ENCODE measurements around the gene PSMD2.

Gene PSMD2

DNA sequence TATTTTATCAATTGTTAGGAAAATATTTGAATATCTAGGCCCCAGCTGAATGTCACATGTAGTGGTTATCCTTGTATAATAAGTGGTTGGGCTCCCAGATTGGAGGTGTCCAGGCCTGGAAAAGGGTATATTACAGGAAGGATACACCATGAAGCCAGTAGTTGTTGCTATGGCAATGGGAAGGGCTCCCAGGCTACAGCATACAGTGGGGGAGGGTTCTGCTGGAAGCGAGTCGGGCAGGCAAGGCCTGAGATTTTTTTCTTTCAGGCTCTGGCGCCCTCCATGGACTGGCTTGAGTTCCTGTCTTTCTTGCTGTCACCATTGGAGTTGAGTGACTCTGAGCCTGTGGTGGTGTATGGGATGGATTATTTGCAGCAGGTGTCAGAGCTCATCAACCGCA lies 14.3 kb upstream of the PSMD2 start:
- H3K79me2 ChIP-seq (ENCODE audit: low read length) = no peaks in the 10 kb centered on the region
- no peaks in the 10 kb centered on the region for H4K20me1 ChIP-seq (ENCODE audit: insufficient read depth, low read length)
- H3K27me3 ChIP-seq (replicated peaks; ENCODE audit: insufficient read depth, low read length) = peaks cover 41% of the 10 kb centered on the region
- TF ChIP-seq EZH2phosphoT487 (IDR thresholded peaks at IDR 0.05; ENCODE audit: low read length) = no peak
- TF ChIP-seq, protein P1, sequence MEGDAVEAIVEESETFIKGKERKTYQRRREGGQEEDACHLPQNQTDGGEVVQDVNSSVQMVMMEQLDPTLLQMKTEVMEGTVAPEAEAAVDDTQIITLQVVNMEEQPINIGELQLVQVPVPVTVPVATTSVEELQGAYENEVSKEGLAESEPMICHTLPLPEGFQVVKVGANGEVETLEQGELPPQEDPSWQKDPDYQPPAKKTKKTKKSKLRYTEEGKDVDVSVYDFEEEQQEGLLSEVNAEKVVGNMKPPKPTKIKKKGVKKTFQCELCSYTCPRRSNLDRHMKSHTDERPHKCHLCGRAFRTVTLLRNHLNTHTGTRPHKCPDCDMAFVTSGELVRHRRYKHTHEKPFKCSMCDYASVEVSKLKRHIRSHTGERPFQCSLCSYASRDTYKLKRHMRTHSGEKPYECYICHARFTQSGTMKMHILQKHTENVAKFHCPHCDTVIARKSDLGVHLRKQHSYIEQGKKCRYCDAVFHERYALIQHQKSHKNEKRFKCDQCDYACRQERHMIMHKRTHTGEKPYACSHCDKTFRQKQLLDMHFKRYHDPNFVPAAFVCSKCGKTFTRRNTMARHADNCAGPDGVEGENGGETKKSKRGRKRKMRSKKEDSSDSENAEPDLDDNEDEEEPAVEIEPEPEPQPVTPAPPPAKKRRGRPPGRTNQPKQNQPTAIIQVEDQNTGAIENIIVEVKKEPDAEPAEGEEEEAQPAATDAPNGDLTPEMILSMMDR (IDR thresholded peaks at IDR 0.05; ENCODE audit: low read length) = peak; percentile 41
- H3K27ac ChIP-seq (ENCODE audit: low read length) = no peak overlapping the region
- no peaks in the 10 kb centered on the region for H3K4me1 ChIP-seq (ENCODE audit: low read length)
- H3K9me2 ChIP-seq (replicated peaks; ENCODE audit: insufficient read depth, low read length) = no peaks in the 10 kb centered on the region
- H3K9ac ChIP-seq (ENCODE audit: low read length) = no peak overlapping the region
- no peaks in the 10 kb centered on the region for H3K36me3 ChIP-seq (replicated peaks; ENCODE audit: insufficient read depth, low read length)
- no peak overlapping the region for H3K4me2 ChIP-seq (ENCODE audit: low read depth, low read length)
- no peak overlapping the region for H2AFZ ChIP-seq (ENCODE audit: low read length)
- no peak overlapping the region for H3K4me3 ChIP-seq (ENCODE audit: low read length)
- H3F3A ChIP-seq (ENCODE audit: insufficient read depth, low read length) = no peaks in the 10 kb centered on the region
- peak; percentile 30 for DNase-seq
- no peaks in the 10 kb centered on the region for H3K9me3 ChIP-seq (replicated peaks; ENCODE audit: insufficient read depth, low read length)

DNA sequence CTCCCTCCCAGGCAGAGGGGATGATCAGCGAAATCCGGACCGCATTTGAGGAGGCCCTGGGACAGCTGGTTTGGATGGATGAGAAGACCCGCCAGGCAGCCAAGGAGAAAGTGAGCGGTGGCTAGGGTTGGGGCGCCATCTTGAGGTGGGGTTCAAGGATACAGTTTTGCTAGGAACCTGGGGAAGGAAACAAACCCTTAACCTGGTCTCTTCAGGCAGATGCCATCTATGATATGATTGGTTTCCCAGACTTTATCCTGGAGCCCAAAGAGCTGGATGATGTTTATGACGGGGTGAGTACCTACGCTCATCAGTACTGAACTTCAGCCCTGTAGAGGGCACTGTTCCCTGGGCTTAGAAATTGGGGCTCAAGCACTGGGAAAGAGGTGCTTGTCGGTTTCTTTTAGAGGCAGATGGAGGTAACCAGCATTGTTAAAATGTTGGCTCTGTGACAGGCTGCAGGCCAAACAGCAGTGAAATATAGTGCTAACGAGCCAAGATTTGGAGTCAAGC lies 9.6 kb upstream of the PSMD2 start:
- peaks cover 44% of the 10 kb centered on the region for H3K27me3 ChIP-seq (replicated peaks; ENCODE audit: insufficient read depth, low read length)
- H3K4me2 ChIP-seq (ENCODE audit: low read depth, low read length) = no peak overlapping the region
- H3K9me3 ChIP-seq (replicated peaks; ENCODE audit: insufficient read depth, low read length) = no peaks in the 10 kb centered on the region
- no peaks in the 10 kb centered on the region for H4K20me1 ChIP-seq (ENCODE audit: insufficient read depth, low read length)
- peak overlapping the region; percentile 2; the same call in 1 of the 2 replicates for H2AFZ ChIP-seq (ENCODE audit: low read length)
- DNase-seq = peak; percentile 65
- H3K9ac ChIP-seq (ENCODE audit: low read length) = no peak overlapping the region
- H3K36me3 ChIP-seq (replicated peaks; ENCODE audit: insufficient read depth, low read length) = no peaks in the 10 kb centered on the region
- no peak for TF ChIP-seq EZH2phosphoT487 (IDR thresholded peaks at IDR 0.05; ENCODE audit: low read length)
- TF ChIP-seq, protein P1 (IDR thresholded peaks at IDR 0.05; ENCODE audit: low read length) = peak; percentile 95
- H3K9me2 ChIP-seq (replicated peaks; ENCODE audit: insufficient read depth, low read length) = no peaks in the 10 kb centered on the region
- no peak overlapping the region for H3K4me3 ChIP-seq (ENCODE audit: low read length)
- H3F3A ChIP-seq (ENCODE audit: insufficient read depth, low read length) = no peaks in the 10 kb centered on the region
- H3K4me1 ChIP-seq (ENCODE audit: low read length) = no peaks in the 10 kb centered on the region
- H3K27ac ChIP-seq (ENCODE audit: low read length) = no peak overlapping the region
- no peaks in the 10 kb centered on the region for H3K79me2 ChIP-seq (ENCODE audit: low read length)

DNA sequence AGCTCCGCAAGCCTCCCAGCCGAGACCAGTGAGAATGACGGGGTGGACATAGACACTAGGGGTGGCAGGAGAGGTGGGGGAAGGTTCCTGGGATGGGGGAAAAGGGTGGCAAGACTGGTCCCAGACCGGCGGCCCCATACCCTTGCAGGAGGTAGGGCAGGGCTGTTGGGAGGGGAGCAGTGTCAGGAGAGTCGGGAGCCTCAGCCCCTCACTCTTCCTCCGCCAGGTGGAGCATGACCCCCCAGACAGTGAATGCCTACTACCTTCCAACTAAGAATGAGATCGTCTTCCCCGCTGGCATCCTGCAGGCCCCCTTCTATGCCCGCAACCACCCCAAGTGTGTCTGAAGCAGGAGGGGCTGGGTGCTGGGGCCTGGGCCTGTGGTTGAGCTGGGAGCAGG lies 8.7 kb upstream of the PSMD2 start:
- Histone ChIP-seq H4K20me1 (ENCODE audit: insufficient read depth, low read length) (no peaks in the 10 kb centered on the region), H3K27me3 (replicated peaks; ENCODE audit: insufficient read depth, low read length) (peaks cover 45% of the 10 kb centered on the region), H3K36me3 (replicated peaks; ENCODE audit: insufficient read depth, low read length) (no peaks in the 10 kb centered on the region), H3K27ac (ENCODE audit: low read length) (no peak overlapping the region), H3K9me3 (replicated peaks; ENCODE audit: insufficient read depth, low read length) (no peaks in the 10 kb centered on the region), H3K4me2 (ENCODE audit: low read depth, low read length) (no peak overlapping the region), H3K4me1 (ENCODE audit: low read length) (no peaks in the 10 kb centered on the region), H3K79me2 (ENCODE audit: low read length) (no peaks in the 10 kb centered on the region), H3K9me2 (replicated peaks; ENCODE audit: insufficient read depth, low read length) (no peaks in the 10 kb centered on the region), H3K4me3 (ENCODE audit: low read length) (no peak overlapping the region), H2AFZ (ENCODE audit: low read length) (no peak overlapping the region), H3K9ac (ENCODE audit: low read length) (no peak overlapping the region), H3F3A (ENCODE audit: insufficient read depth, low read length) (no peaks in the 10 kb centered on the region)
- DNase-seq = no peak
- TF ChIP-seq EZH2 (optimal IDR thresholded peaks at IDR 0.05; ENCODE audit: low read depth, low read length) (no peak), EZH2phosphoT487 (IDR thresholded peaks at IDR 0.05; ENCODE audit: low read length) (no peak)
- TF ChIP-seq, protein P1 (IDR thresholded peaks at IDR 0.05; ENCODE audit: low read length) = no peak
